D721Med (cell line): ENCODE measurements around the gene RNH1.

ENCODE experiments used
- DNase-seq: peaks from one replicate; pipeline ENCODE4 v3.0.0; 2011; ENCODE audit warnings: low spot score; ENCODE audit not compliant: insufficient read length
- FAIRE-seq: peaks from 2 replicates; lab custom pipeline; 2011; peaks lifted over from hg19 to GRCh38; lab: Jason Lieb, UNC
- CTCF ChIP-seq: IDR thresholded peaks from 2 replicates; pipeline ENCODE4 v1.5.1; 2012; ENCODE audit warnings: mild to moderate bottlenecking, control low read depth; ENCODE audit not compliant: insufficient read depth; ENCODE audit errors: missing control alignments

Gene RNH1

DNA sequence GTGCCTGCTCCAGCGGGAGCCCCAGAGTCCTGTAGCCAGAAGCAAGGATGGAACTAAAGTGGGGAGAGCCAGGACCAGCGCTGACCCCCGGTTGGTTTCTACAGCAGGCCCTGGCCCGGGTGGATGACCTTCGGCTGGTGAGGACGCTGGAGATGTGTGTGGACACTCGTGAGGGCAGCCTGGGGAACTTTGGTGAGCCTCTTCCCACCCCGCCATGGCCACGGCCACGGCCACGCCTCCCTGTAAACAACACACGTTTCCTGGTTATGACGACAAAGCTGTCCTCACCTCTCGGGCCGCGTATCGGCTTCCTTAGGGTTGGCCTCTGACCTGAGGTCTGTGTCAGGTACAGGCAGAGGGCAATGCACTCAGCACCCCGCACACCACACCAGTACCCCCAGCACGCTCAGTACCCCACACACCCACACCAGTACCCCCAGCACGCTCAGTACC, 34.4 kb upstream of the RNH1 start:
- no peak for TF ChIP-seq CTCF
- no peak for DNase-seq
- no peak for FAIRE-seq

DNA sequence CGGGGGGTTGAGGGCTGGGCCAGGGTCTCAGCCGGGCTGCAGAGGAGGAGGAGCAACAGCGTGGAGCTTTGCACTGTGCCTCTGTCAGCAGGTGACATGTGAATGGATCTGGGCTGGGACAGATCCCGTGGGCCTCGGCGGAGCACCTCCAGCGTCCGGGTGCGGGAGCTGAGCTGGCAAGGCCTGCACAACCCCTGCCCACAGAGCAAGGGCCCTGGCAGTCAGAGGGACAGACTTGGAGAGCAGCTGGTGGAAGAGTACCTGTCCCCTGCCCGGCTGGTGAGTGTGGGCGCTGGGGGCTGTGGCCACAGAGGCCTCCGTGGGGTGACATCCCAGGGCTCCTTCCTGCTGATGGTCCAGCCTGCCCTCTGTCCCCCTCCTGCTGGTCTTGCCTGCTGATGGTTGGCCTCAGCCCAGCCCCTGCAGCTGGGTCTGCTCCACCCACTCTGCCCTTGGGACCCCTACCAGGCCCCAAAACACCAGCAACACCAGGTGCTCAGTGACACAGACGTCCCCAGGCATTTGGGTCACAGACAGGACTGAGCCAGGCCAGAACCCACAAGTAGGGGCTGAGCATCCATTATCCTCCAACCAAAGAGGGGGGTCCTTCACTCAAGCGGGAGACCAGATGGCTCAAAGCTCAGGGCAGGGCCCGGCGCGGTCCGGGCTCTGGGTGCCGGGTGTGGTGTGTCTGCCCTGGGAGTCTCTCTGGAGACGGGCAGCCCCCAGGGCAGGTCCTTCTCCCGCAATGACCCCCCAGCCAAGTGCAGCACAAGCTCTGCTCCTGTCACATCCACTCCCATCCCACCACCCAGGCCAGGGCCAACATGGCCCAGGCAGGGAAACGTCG, 33.8 kb upstream of the RNH1 start:
- no peak for DNase-seq
- no peak for TF ChIP-seq CTCF
- no peak for FAIRE-seq

- no peak for FAIRE-seq
- DNase-seq, result no peak
- no peak for TF ChIP-seq CTCF
Measured at GRCh38 chr11:539971-540481, 33.0 kb upstream of the RNH1 start.

GRCh38 chr11:538431-539051, 31.5 kb upstream of the RNH1 start:
- FAIRE-seq, result no peak
- TF ChIP-seq CTCF, result no peak

GRCh38 chr11:537622-538430, 30.8 kb upstream of the RNH1 start:
- no peak for FAIRE-seq
- TF ChIP-seq CTCF, result no peak

More at GRCh38 chr11:538431-539051, 31.5 kb upstream of the RNH1 start:
- DNase-seq, result no peak

DNA sequence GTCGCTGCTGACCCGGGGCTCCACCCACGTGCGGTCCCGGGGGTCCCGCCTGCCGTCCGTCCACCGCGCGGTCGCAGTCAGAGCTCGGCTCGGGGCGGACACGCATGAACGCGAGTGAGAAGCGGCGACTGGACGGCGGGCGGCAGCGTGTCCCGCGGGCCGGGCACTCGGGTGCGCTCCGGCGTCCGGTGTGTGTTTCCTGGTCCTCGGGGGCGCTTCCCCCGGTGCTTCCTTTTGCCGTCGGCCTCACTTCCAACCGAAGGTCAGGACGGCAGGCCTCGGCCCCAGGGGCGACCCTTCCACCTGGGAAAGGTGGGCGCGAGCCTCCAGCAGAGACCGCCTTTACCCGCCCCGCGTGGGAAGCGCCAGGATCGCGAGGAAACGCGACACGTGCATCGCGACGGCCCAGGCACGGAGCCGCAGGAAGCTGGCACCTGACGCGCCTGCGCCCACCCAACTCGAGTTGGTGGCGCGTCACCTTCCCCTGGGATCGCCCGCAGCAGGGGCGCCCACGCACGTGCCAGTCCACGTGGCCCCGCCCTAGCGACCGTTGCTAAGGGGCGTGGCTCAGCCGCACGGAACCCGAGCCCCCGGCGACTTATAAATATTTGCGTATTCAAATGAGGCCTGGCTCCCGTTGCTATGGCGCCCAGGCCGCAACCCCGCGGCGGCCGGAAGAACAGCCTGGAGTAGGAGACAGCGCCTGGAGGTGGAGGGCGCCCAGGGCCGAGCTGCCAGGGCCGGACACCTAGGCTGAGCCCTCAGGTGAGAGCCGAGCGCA, 30.0 kb upstream of the RNH1 start, which contains the start of gene LRRC56:
TSS of gene LRRC56 (plus strand) at position 687 of the 781 bp plus-strand sequence. CDS start 3,158 bp downstream, outside the sequence.
- no peak for TF ChIP-seq CTCF
- no peak for FAIRE-seq
- peak; percentile 86 for DNase-seq

More at GRCh38 chr11:537622-538430, 30.8 kb upstream of the RNH1 start:
- no peak for DNase-seq
